ENCODE data around the gene ZNF581.
A peak's percentile ranks its signal among the peaks of the same experiment; 100 is the strongest.

Gene ZNF581

DNA sequence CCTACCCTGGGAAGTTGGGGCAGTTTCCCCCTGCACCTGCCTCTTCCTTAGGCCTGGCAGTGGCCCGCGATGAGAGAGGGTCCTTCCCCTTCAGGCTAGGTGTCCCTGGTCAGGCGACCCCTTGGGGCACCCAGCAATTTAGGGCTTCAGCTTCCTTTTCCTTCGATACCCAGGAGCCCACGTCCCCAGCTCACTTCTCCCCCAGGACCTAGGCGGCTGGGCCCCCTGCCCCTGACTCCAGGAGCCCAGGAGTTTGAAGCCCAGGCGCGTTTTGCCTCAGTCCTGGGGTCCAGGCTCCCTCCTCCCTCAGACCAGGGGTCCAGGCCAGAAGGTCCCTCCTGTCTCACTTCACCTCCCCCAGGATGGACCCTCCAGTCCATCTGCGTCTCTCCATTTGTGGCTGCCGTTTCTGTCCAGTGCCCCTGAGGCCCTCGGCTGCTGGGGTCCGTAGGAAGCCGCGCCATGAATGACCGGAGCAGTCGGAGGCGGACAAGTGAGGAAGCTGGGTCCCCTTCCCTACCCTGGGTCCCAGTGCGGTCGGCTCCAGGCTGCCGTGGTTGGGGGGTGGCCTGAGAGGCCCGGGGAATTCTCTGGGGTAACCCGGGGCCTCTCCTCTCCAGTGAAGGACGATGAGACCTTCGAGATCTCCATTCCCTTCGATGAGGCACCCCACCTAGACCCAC, 5.3 kb downstream of the ZNF581 start:
- no peak for DNase-seq (ENCODE audit: low read depth)

DNA sequence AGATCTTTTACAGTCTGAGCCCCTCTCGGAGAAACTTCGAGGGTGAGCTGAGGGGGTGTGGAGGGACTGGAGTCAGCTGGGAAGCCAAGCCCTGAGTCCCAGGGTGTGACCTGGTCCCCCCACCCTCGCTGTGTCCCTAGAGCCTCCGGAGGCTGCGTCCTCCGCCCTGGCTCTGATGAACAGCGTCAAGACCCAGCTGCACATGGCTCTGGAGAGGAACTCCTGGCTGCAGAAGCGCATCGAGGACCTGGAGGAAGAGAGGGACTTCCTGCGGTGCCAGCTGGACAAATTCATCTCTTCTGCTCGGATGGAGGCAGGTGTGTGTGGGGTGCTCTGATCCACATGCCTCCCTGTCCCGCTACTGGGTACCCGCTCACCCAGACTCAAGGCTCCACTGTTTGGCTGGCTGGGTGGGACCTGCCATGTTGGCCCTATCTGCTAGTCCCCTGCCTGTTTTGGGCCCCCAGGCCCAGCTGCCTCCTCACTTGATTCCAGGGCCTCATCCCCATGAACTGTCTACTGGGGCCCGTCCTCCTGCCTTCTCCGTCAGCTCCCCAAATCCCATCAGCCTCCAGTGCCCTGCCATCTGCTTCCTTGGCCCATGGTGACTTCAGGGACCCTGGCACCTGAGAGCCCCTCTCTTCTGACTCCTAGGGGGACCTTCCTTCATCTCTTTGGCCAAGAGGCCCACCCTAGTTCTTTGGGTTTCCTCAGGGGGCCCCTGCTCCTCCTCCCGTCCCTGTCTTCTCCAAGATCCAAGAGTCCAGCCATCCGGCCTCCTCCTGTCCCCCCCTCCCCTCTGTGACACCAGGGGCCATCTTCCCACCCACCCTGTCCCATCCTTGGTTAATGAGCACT, 6.0 kb downstream of the ZNF581 start:
- no peak for DNase-seq (ENCODE audit: low read depth)

DNA sequence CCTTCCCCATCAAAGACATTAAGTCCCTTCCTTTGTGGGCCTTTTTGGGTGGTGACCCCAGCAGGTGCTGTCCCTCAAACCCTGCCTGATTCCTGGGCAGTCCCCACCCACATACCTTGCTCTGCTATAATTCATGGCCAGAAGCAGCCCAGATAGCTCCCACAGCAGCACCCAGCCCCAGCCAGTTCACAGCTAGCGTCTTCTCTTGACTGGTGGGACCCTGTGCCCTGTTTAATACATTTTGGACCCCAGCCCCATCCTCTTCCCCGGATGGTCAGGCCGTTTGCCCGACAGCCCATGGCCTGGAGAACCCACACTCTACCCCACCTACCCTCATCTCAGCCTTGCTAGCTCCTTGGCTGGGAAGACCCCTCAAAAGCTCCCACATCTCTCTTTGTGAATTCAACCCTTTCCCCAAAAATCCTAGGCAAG, 6.7 kb downstream of the ZNF581 start:
- no peak for DNase-seq (ENCODE audit: low read depth)

DNA sequence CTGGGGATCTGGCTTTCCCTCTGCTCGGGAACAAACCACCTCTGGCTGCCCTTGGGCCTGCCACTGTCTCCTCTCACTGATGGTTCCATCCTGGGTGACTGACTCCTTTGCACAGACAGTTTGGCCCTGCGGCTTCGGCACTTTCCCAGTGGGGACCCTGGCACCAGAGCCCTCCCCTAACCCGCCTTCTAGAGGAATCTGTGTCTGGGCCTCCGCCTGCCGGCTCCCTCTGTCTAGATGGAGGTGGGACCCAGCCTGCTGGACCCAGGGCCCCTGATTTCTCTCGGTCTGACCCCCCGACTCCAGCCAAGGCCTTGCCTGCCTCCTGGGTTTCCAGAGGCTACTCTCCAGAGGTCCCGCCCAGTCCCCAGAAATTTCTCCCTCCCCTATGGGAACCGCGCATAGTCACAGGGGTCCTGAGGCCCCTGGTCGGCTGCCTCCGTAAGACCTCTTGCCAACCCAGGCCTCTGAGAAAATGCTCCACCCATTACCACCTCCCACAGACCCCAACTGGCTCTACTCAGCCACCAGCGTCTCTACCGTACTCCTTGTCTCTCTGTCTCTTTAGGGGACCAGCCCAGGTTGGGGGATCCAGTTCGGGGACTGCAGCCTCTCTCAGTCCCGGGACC, 7.3 kb downstream of the ZNF581 start:
- no peak for DNase-seq (ENCODE audit: low read depth)

DNA sequence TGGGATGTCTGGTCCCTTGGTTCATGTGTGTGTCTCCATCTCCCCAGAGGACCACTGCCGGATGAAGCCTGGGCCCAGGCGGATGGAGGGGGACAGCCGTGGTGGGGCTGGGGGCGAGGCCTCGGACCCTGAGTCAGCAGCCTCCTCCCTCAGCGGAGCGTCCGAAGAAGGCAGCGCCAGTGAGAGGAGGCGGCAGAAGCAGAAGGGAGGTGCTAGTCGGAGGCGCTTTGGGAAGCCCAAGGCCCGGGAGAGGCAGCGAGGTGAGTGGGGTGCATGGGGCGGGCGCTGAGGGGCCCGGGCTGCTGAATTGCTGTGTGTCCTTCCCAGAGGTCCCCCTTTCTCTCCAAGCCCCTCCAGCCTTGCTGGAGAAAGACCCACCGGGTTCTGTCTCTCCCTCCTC, 7.8 kb downstream of the ZNF581 start:
- DNase-seq (ENCODE audit: low read depth): no peak

DNA sequence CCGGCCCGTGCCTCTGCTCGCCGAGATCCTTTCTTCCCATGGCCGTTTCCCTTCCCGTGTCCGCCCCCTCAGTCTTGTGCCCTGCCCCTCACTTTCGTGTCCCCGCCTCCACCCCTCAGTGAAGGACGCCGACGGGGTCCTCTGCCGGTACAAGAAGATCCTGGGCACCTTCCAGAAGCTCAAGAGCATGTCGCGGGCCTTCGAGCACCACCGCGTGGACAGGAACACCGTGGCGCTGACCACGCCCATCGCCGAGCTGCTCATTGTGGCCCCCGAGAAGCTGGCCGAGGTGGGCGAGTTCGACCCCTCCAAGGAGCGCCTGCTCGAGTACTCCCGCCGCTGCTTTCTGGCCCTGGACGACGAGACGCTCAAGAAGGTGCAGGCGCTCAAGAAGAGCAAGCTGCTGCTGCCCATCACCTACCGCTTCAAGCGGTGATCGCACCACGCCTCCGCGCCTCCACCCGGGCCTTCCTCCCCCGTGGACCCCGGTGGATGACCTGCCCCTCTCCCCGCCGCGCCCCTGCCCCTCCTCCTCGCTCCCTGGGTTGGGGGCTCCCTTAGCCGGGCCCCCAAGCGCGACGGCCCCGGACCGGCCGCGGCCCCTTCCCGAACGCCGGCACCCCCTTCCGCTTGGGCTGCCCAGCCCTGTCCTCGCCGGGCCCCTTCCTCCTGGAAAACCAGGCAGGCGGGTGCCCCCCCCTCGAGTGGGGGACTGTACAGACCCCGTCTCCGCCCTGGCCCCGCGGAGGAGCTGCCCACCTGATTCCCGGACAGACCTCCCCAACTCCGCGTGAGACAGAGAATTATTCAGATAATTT, 9.1 kb downstream of the ZNF581 start:
- DNase-seq (ENCODE audit: low read depth): no peak

DNA sequence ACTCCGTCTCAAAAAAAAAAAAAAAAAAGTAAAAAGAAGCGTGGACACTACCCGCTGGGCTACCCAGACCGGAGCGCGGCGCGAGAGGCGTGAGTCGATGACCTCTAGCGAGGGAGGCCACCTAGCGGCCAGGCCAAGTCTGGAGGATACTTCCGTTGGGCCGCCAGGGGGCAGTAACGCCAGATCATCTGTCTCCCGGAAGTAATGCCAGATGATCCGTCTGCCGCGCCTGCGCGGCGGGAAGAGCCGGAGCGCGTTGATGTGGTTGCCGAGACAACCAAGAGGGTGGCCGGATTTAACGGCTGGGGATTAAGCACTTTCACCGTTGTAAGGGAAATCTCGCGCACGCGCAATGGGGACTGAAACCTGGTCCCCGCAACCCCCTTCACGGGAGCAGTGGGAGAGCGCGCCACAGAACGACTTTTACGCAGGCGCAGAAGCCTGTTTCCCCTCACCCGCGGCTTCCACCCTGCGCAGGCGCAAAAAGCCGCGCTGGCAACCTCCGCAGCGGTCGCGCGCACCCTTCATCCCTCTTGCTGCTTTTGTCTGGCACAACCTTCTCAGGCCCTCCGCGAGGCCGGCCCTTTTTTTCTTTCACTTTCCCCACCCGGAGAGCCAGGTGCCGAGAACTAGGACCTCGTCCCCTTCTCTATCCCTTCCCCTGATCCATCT, 10.3 kb downstream of the ZNF581 start:
- peak; percentile 99 for DNase-seq (ENCODE audit: low read depth)

DNA sequence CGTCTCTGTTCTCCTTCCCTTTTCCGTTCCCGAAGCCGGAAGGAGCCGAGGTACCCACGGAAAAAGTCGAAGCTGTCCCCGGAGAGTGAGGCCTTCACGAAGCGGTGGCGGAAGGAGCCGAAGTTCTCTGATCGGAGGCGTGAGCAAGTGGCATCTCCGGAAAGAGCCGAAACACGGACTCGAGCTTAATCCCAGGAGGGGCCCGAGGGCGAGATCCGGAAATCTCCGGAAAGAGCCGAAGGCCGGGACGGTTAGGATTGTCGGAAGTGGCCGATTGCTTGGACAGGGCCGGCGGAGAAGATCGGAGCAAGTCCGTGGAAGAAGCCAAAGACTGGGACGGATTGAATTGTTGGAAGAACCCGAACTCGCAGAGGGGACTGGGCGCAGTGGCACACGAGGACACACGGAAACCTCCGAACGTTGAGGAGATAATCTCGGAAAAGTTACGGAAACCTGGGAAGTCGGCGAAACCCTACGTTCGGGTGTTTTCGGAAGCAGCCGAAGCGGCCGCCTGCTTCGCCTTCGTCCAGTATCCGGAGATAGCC, 10.9 kb downstream of the ZNF581 start:
- DNase-seq (ENCODE audit: low read depth): peak; percentile 96

DNA sequence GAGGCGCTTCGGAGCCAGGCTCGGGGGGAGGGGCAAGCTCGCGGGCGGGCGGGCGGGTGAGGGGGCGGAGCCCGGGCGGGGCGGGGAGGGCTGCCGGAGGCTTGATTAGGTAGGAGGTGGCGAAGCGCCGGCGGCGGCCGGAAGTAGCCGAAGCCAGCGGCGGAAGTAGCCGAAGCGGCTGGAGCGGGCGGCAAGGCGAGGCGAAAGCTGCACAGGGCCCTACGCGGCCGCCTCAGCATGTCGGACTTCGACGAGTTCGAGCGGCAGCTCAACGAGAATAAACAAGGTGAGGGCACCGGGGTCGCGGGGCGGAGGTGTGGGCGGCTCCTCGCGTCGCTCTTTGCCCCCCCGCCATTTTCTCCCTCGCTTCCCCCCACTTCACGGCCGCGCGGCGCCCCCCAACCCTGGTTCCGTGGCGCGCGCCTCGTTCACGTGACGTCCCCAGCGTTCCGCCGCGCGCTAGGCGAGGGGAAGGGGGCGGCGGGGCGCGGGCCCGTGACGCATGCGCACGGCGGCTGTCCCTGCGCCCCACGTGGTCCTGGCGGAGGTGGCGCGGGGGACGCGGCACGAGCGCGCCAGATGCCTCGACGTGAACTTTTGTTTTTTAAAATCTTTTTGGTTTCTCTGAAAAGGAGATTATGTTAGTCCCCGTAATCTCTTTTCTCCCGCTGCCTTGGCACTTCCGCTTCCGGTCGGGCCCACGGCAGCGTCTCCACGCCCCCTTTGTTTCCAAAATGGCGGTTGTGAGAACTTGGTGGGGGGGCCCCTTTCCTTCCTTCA, 11.6 kb downstream of the ZNF581 start, which contains the start of gene U2AF2:
Gene U2AF2, plus strand, starts transcription at position 168 of the 780 bp plus-strand sequence. Its CDS starts 70 bp downstream, at position 238.
- DNase-seq (ENCODE audit: low read depth): peak; percentile 93

DNA sequence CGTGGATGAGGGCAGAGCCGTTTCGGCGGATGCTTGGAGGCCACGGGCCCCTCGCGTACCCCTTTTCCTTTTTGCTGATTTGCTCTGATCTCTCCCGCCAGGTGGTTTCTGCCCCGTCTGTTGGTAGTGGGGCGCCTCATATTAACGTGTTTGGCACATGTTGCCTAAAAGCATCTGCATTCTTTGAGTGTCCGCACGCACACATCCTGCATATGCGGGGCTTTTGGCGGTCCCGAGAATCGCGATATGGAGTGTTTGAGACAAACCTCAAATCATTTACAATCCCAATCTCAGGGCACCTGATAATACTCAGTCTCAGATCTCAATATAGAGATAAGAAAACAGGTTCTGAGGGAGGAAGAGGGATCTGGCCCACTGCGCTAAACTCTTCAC, 12.2 kb downstream of the ZNF581 start:
- DNase-seq (ENCODE audit: low read depth): no peak

DNA sequence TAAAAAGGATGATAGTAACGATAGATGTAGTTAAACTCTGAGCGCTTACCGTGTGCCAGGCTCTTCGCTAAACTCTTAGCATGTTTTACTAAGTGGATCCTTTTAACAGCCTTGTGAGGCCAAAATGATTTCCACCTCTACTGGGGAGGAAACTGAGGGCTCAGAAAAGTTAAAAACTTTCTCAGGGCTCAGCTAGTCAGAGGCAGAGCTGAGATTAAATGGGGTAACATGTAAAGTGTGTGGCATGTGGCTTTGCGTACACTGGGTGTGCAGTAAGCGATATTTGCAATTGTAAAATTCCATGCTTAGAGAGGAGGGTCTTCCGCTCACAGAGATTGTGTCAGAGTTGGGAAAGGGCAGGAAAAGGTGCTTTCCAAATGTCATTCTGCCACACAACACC, 13.1 kb downstream of the ZNF581 start:
- no peak for DNase-seq (ENCODE audit: low read depth)

DNA sequence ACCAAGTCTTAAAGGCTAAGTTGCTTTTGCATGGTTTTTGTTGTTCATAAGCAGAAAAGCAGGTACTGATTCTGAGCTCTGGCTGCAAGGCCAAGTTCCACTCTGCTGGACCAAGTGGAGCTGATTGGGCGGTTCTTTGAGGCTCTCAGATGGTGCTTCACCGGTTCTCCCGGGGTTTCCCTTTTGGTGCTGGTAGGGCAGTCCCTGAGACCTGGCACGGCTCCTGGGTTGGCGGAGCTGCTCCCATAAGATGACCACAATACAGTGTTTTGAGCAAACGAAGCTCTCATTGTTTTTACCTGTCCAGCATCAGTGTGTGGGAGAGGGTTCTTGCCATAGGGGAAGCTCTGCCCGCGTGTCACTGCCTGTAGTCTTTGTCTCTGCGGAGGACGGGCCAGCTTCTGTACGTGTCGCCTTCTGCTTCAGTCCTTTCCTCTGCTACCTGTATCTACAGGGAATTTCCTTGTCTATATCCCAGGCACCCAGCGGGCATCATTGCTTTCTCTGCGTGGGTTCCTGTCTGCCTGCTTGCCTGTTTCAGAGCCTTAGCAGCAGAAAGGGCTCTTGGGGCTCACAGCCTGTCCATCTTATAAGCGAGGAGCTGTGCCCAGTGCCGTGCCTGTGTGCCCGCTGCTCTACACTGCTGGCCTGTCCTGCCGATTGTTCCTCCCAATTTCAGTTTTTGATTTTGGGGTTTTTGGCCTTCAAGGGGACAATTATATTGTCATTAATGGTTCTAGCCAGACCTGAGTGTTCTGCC, 13.7 kb downstream of the ZNF581 start:
- no peak for DNase-seq (ENCODE audit: low read depth)

DNA sequence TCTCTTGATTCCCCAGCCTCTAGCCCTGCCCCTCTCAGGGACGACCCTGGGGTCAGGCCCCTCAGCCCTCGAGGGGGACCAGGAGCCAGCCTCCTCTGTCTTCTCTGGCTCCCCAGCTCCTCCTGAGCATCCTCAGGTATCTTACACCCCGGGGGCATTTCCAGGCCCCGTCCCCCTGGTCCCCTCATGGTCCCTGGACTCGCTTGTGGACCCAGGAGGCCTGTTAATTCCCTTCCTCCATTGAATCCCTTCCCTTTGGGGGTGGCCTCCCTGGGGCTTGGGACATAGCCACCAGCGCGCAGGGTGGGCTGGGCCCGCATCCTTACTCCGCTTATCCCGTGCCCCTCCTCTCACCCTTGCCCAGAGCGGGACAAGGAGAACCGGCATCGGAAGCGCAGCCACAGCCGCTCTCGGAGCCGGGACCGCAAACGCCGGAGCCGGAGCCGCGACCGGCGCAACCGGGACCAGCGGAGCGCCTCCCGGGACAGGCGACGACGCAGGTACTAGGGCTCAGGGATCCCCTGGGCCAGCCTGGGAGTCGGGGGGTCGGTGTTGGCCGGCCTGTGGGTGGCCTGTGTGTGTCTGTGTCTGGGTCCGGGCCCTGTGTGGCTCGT, 15.5 kb downstream of the ZNF581 start:
- no peak for DNase-seq (ENCODE audit: low read depth)

DNA sequence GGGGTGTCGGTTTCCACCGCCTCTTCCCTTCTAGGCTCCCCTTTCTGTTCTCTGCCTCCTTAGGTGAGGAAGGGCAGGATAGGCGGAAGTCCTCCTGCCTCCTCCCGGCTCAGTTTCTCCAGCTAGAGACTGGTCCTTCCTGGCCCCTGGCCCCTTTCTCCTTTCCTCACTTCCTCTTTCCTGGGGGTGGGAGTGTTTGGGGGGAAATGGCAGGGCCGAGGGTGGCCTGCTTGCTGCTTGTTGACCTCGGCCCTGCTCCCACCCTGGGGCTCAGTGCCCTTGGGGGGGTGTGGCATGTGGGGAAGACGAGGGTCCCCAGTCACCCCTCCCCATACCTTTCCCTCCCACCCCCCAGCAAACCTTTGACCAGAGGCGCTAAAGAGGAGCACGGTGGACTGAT, 16.4 kb downstream of the ZNF581 start:
- DNase-seq (ENCODE audit: low read depth): no peak

DNA sequence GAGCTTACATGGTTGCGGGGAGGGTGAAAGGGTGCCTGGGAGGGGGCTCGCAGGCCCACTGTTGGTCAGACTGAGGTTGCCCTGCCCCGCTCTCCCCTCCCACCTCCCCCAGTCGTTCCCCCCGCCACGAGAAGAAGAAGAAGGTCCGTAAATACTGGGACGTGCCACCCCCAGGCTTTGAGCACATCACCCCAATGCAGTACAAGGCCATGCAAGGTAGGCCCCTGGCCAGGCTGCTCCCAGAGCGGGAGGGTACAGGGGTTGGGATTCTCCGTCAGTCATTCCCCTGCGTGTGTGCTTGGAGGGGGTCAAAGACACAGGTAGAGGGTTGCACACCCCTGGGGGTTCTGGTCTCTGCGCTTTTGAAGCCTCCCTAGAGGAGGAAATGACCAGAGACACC, 17.0 kb downstream of the ZNF581 start:
- no peak for DNase-seq (ENCODE audit: low read depth)

DNA sequence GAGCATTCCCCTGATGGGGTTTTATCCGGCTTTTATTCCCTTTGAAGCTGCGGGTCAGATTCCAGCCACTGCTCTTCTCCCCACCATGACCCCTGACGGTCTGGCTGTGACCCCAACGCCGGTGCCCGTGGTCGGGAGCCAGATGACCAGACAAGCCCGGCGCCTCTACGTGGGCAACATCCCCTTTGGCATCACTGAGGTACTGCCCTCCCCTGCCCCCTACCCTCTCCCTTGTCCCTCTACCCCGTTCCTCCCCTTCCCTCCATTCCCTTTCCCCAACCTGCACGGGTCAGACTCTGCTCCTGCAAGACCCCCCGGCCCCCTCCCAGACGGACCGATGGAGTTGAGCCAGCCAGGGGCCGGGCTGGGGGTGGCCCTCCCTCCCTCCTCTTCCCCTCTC, 17.5 kb downstream of the ZNF581 start:
- DNase-seq (ENCODE audit: low read depth): no peak

DNA sequence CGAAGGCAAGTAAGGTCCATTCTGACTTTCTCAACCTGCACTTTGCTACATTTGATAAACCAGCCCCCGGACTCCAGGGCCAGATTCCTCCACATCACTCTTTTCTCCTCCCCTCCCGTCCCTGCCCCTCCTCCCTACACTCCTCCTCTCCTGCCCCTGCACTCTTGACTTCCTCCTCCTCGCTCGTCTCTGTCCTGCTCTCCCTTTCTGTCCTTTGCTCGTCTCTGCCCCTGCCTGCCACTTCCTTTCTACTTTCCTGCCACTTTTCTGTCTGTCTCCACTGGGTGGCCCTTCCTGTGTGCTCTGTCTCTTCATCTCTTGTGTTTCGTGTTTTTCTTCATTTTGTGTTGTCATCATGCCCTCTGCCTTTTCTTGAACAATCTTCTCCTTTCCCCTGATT, 18.4 kb downstream of the ZNF581 start:
- no peak for DNase-seq (ENCODE audit: low read depth)

DNA sequence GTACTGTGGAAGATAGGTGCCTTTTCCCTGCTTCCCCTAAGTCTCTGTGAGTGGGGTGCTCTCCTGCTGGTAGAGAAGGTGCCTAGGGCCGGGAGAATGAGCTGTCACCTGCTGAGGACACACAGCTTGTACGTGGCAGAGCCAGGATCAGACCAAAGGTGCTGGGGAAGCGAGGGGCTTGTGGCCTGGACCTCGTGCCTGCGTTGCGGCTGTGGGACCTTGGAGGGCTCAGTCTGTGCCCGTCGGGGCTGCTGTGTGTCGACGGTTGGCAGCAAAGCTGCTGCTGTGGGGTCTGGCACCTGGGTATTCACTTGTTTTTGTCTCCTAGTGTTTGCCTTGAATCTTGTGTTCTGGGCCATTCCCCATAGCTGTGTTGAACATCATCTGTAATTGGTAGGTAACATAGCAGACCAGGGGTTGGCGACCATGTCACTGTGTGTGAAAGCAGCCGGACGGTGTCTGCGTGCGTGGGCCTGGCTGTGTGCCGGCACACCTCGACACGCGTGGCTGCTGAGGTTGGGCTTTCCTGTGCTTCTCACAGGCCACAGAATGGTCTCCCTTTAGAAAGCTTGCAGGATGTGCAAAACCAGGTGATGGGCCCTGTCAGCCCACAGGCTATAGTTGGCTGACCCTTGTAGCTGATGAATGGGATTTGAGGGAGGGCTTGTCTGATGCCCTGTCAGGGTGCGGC, 20.5 kb downstream of the ZNF581 start:
- DNase-seq (ENCODE audit: low read depth): no peak

Measured in activated T-helper 9 cell treated with anti-CD3 and anti-CD28 coated beads, Interleukin-2, amount 50 U/mL, for 16 hours (primary cell).